SU-DHL-6 (cell line): ENCODE data around the gene NRP2.

ENCODE experiments used
- H2AFZ ChIP-seq: fragments of 200-600 bp; sonication (generic); 2 replicates; pipeline ENCODE4 v1.6.1; 2014; ENCODE audit warnings: low read depth, mild to moderate bottlenecking, moderate library complexity, mixed read lengths, antibody characterized with exemption, low read length; ENCODE audit not compliant: severe bottlenecking
- H3F3A ChIP-seq: fragments of 200-600 bp; shearing (Covaris generic); 2 replicates; pipeline ENCODE4 v1.6.0; 2016; ENCODE audit warnings: antibody characterized with exemption, mild to moderate bottlenecking; ENCODE audit not compliant: insufficient read depth
- H3K27ac ChIP-seq: fragments of 200-600 bp; sonication (generic); 2 replicates; pipeline ENCODE4 v1.5.1; 2016; ENCODE audit warnings: low read depth, mild to moderate bottlenecking, low read length, moderate library complexity, mixed read lengths
- H3K27me3 ChIP-seq: fragments of 200-600 bp; sonication (generic), shearing (Covaris generic); 2 replicates; pipeline ENCODE4 v1.6.0; 2014; ENCODE audit warnings: mild to moderate bottlenecking, low read length
- H3K36me3 ChIP-seq: fragments of 200-600 bp; sonication (generic); 2 replicates; pipeline ENCODE4 v1.6.1; 2014; ENCODE audit warnings: mild to moderate bottlenecking, low read length, mixed read lengths
- H3K4me2 ChIP-seq: fragments of 300-600, 200-600 bp; shearing (Covaris generic), sonication (generic); 2 replicates; pipeline ENCODE4 v1.6.0; 2014; ENCODE audit warnings: low read length, low read depth, mild to moderate bottlenecking; ENCODE audit not compliant: poor library complexity, severe bottlenecking
- H3K4me3 ChIP-seq: fragments of 200-600 bp; sonication (generic); 2 replicates; pipeline ENCODE4 v1.5.1; 2014; ENCODE audit warnings: antibody characterized with exemption, low read length, mild to moderate bottlenecking, mixed read lengths; ENCODE audit not compliant: insufficient read depth, poor library complexity, severe bottlenecking
- H3K79me2 ChIP-seq: fragments of 200-600 bp; sonication (generic); 2 replicates; pipeline ENCODE4 v1.6.1; 2014; ENCODE audit warnings: mild to moderate bottlenecking, low read length, moderate library complexity; ENCODE audit not compliant: insufficient read depth
- H3K9ac ChIP-seq: fragments of 200-600 bp; sonication (generic); 2 replicates; pipeline ENCODE4 v1.7.0; 2014; ENCODE audit warnings: mild to moderate bottlenecking, low read length
- H3K9me2 ChIP-seq: fragments of 200-600 bp; sonication (generic); replicated peaks from 2 replicates; pipeline ENCODE4 v1.6.1; 2014; ENCODE audit warnings: low read length; ENCODE audit not compliant: insufficient read depth
- H3K9me3 ChIP-seq: fragments of 200-600 bp; sonication (generic); 2 replicates; pipeline ENCODE4 v1.6.1; 2014; ENCODE audit warnings: low read length, mixed read lengths; ENCODE audit not compliant: insufficient read depth
- H4K20me1 ChIP-seq: fragments of 200-600 bp; sonication (generic); 2 replicates; pipeline ENCODE4 v1.6.1; 2014; ENCODE audit warnings: low read depth, mild to moderate bottlenecking, antibody characterized with exemption, low read length, moderate library complexity, mixed read lengths
- CTCF ChIP-seq: fragments of 200-600 bp; sonication (generic); IDR thresholded peaks from one replicate; pipeline ENCODE4 v1.5.1; 2017; ENCODE audit warnings: antibody characterized with exemption, mild to moderate bottlenecking, low read length, moderate library complexity; ENCODE audit not compliant: insufficient read depth, poor library complexity, severe bottlenecking
- EZH2phosphoT487 ChIP-seq: fragments of 200-600 bp; sonication (generic), shearing (Covaris generic); conservative IDR thresholded peaks from 2 replicates; pipeline ENCODE4 v1.6.1; 2018; ENCODE audit warnings: mild to moderate bottlenecking, antibody characterized with exemption, low read length, moderate library complexity, mixed read lengths

Gene NRP2

GRCh38 chr2:205640716-205641115 is 41.6 kb upstream of the NRP2 start:
- Histone ChIP-seq H3K4me2 (no peak overlapping the region), H3K79me2 (no peaks in the 10 kb centered on the region), H3K4me3 (no peak overlapping the region), H3K9ac (no peak overlapping the region), H3K9me2 (no peaks in the 10 kb centered on the region), H3K36me3 (no peaks in the 10 kb centered on the region), H3K9me3 (no peaks in the 10 kb centered on the region), H2AFZ (no peak overlapping the region), H4K20me1 (no peaks in the 10 kb centered on the region), H3F3A (no peaks in the 10 kb centered on the region), H3K27me3 (no peaks in the 10 kb centered on the region), H3K27ac (no peak overlapping the region)
- TF ChIP-seq EZH2phosphoT487 (no peak), CTCF (no peak)

GRCh38 chr2:205642599-205643356 is 39.5 kb upstream of the NRP2 start:
- Histone ChIP-seq H3K4me2 (no peak overlapping the region), H3K9me3 (no peaks in the 10 kb centered on the region), H2AFZ (no peak overlapping the region), H4K20me1 (no peaks in the 10 kb centered on the region), H3K4me3 (no peak overlapping the region), H3K36me3 (no peaks in the 10 kb centered on the region), H3K9ac (no peak overlapping the region), H3F3A (no peaks in the 10 kb centered on the region), H3K9me2 (no peaks in the 10 kb centered on the region), H3K27ac (no peak overlapping the region), H3K27me3 (no peaks in the 10 kb centered on the region), H3K79me2 (no peaks in the 10 kb centered on the region)
- TF ChIP-seq EZH2phosphoT487 (no peak), CTCF (no peak)

GRCh38 chr2:205643391-205643885 is 38.9 kb upstream of the NRP2 start:
- Histone ChIP-seq H3K9ac (no peak overlapping the region), H3F3A (no peaks in the 10 kb centered on the region), H3K27ac (no peak overlapping the region), H3K9me2 (no peaks in the 10 kb centered on the region), H3K79me2 (no peaks in the 10 kb centered on the region), H3K4me2 (no peak overlapping the region), H3K9me3 (no peaks in the 10 kb centered on the region), H3K4me3 (no peak overlapping the region), H3K36me3 (no peaks in the 10 kb centered on the region), H3K27me3 (no peaks in the 10 kb centered on the region), H2AFZ (no peak overlapping the region), H4K20me1 (no peaks in the 10 kb centered on the region)
- TF ChIP-seq EZH2phosphoT487, result no peak
- no peak for TF ChIP-seq CTCF
